Stimulated activated CD8-positive, alpha-beta memory T cell treated with anti-CD3 and anti-CD28 coated beads, Interleukin-7, amount 100 ng/mL, for 1 hour (primary cell): ENCODE results near the gene RAB44.
"Not testable (repeated sequence)": the region's sequence is repeated elsewhere in the genome, so short reads cannot be mapped to it uniquely, and the experiment has no call there.

Source experiments
- DNase-seq, 2 donors: peaks; one replicate each; pipeline ENCODE4 v3.0.0-alpha.2; 2020; ENCODE audit warnings: low read depth in 2 of 2

Gene RAB44

GRCh38 chr6:36697481-36697903 is at the start of gene RAB44:
Gene RAB44, plus strand, starts transcription at chr6:36697826. Its CDS starts 6,410 bp downstream, at chr6:36704236.
- no peak for DNase-seq

GRCh38 chr6:36649086-36649485 is 48.5 kb upstream of the RAB44 start:
- no peak for DNase-seq

GRCh38 chr6:36649701-36650484 is 47.7 kb upstream of the RAB44 start:
- DNase-seq: no peak

GRCh38 chr6:36650848-36651478 is 46.7 kb upstream of the RAB44 start:
- DNase-seq: no peak

- DNase-seq: no peak
Measured at GRCh38 chr6:36651659-36652379, 45.8 kb upstream of the RAB44 start.

GRCh38 chr6:36654469-36654868 is 43.2 kb upstream of the RAB44 start:
- not testable (repeated sequence) for DNase-seq

GRCh38 chr6:36655085-36655724 is 42.4 kb upstream of the RAB44 start:
- no peak for DNase-seq

GRCh38 chr6:36656441-36656840 is 41.2 kb upstream of the RAB44 start:
- no peak for DNase-seq

GRCh38 chr6:36657271-36657670 is 40.4 kb upstream of the RAB44 start:
- DNase-seq: no peak

GRCh38 chr6:36657942-36658544 is 39.6 kb upstream of the RAB44 start:
- no peak for DNase-seq

GRCh38 chr6:36659271-36659670 is 38.4 kb upstream of the RAB44 start:
- no peak for DNase-seq

GRCh38 chr6:36660771-36661471 is 36.7 kb upstream of the RAB44 start:
- no peak for DNase-seq

- no peak for DNase-seq
Measured at GRCh38 chr6:36662380-36662779, 35.2 kb upstream of the RAB44 start.

- DNase-seq: no peak
Measured at GRCh38 chr6:36662827-36663256, 34.8 kb upstream of the RAB44 start.

- no peak for DNase-seq
Measured at GRCh38 chr6:36663504-36664446, 33.9 kb upstream of the RAB44 start.

GRCh38 chr6:36665180-36665579 is 32.4 kb upstream of the RAB44 start:
- no peak for DNase-seq

- no peak for DNase-seq
Measured at GRCh38 chr6:36666287-36666686, 31.3 kb upstream of the RAB44 start.

- DNase-seq: no peak
Measured at GRCh38 chr6:36666826-36667591, 30.6 kb upstream of the RAB44 start.

- DNase-seq: no peak
Measured at GRCh38 chr6:36668591-36668990, 29.0 kb upstream of the RAB44 start.
